Osteocyte (in vitro differentiated cells): ENCODE results near the gene BAG5. TPM values are rescaled to one million over a fixed set of nuclear protein-coding genes. Genes with fewer than 3 reads are reported as not detected.
A peak's percentile ranks its signal among the peaks of the same experiment; 100 is the strongest.

ENCODE experiments used
- DNase-seq: peaks from one replicate; pipeline ENCODE4 v3.0.0; 2021; ENCODE audit warnings: mixed read lengths; ENCODE audit not compliant: unreplicated experiment; ENCODE audit errors: extremely low spot score
- H3K27ac Mint-ChIP-seq: one replicate; pipeline ENCODE4 v1.8.0; 2021; ENCODE audit warnings: mild to moderate bottlenecking, mixed read lengths; ENCODE audit not compliant: unreplicated experiment
- H3K27me3 Mint-ChIP-seq: one replicate; pipeline ENCODE4 v1.8.0; 2021; ENCODE audit warnings: mixed read lengths; ENCODE audit not compliant: unreplicated experiment
- H3K36me3 Mint-ChIP-seq: one replicate; pipeline ENCODE4 v1.8.0; 2021; ENCODE audit warnings: mixed read lengths; ENCODE audit not compliant: unreplicated experiment
- H3K4me1 Mint-ChIP-seq: one replicate; pipeline ENCODE4 v1.8.0; 2021; ENCODE audit warnings: mixed read lengths; ENCODE audit not compliant: unreplicated experiment
- H3K4me3 Mint-ChIP-seq: one replicate; pipeline ENCODE4 v1.8.0; 2021; ENCODE audit warnings: mild to moderate bottlenecking, moderate library complexity, mixed read lengths; ENCODE audit not compliant: unreplicated experiment
- H3K9me3 Mint-ChIP-seq: one replicate; pipeline ENCODE4 v1.8.0; 2021; ENCODE audit warnings: mixed read lengths; ENCODE audit not compliant: unreplicated experiment
- CTCF ChIP-seq: fragments of 200-600 bp; sonication (generic); IDR thresholded peaks from 2 replicates; pipeline ENCODE4 v1.5.0; 2021; ENCODE audit warnings: antibody characterized with exemption, mild to moderate bottlenecking, moderate library complexity
- total RNA-seq: library from RNA; stranded (reverse); gene quantifications from 2 replicates; pipeline ENCODE4 v1.2.1, GENCODE V29; 2021

The BAG5 gene
- total RNA-seq, 1 donor from 2014 or later = 21.9 TPM

GRCh38 chr14:103558071-103558882 lies 4.2 kb downstream of the BAG5 start:
- H3K9me3 Mint-ChIP-seq = no peaks in the 10 kb centered on the region
- peaks cover 23% of the 10 kb centered on the region for H3K4me1 Mint-ChIP-seq
- peaks cover 13% of the 10 kb centered on the region for H3K36me3 Mint-ChIP-seq
- H3K27ac Mint-ChIP-seq = no peak overlapping the region
- no peak overlapping the region for H3K4me3 Mint-ChIP-seq
- DNase-seq = no peak
- TF ChIP-seq CTCF = no peak
- no peaks in the 10 kb centered on the region for H3K27me3 Mint-ChIP-seq

- no peak overlapping the region for H3K27ac Mint-ChIP-seq
- peaks cover 30% of the 10 kb centered on the region for H3K4me1 Mint-ChIP-seq
- no peaks in the 10 kb centered on the region for H3K9me3 Mint-ChIP-seq
- no peak for TF ChIP-seq CTCF
- H3K36me3 Mint-ChIP-seq = peaks cover 13% of the 10 kb centered on the region
- DNase-seq = no peak
- no peak overlapping the region for H3K4me3 Mint-ChIP-seq
- H3K27me3 Mint-ChIP-seq = no peaks in the 10 kb centered on the region
Measured at GRCh38 chr14:103556946-103557758, 5.3 kb downstream of the BAG5 start.

- Mint-ChIP-seq H3K4me1 (peaks cover 26% of the 10 kb centered on the region), H3K4me3 (no peak overlapping the region), H3K9me3 (no peaks in the 10 kb centered on the region), H3K36me3 (peaks cover 13% of the 10 kb centered on the region), H3K27me3 (no peaks in the 10 kb centered on the region), H3K27ac (no peak overlapping the region)
- no peak for TF ChIP-seq CTCF
- no peak for DNase-seq
Measured at GRCh38 chr14:103555559-103556337, 6.7 kb downstream of the BAG5 start.

- no peak for DNase-seq
- peak overlapping the region; percentile 85 for H3K27ac Mint-ChIP-seq
- no peaks in the 10 kb centered on the region for H3K36me3 Mint-ChIP-seq
- H3K4me3 Mint-ChIP-seq = no peak overlapping the region
- H3K27me3 Mint-ChIP-seq = no peaks in the 10 kb centered on the region
- TF ChIP-seq CTCF = no peak
- H3K9me3 Mint-ChIP-seq = no peaks in the 10 kb centered on the region
- peaks cover 25% of the 10 kb centered on the region for H3K4me1 Mint-ChIP-seq
Measured at GRCh38 chr14:103552846-103553210, 9.6 kb downstream of the BAG5 start.
